ENCODE data around the gene DGLUCY.
"Not testable (repeated sequence)": the region's sequence is repeated elsewhere in the genome, so short reads cannot be mapped to it uniquely, and the experiment has no call there.

Gene DGLUCY

GRCh38 chr14:91214306-91214705, 100.4 kb downstream of the DGLUCY start:
- DNase-seq, result no peak

DNA sequence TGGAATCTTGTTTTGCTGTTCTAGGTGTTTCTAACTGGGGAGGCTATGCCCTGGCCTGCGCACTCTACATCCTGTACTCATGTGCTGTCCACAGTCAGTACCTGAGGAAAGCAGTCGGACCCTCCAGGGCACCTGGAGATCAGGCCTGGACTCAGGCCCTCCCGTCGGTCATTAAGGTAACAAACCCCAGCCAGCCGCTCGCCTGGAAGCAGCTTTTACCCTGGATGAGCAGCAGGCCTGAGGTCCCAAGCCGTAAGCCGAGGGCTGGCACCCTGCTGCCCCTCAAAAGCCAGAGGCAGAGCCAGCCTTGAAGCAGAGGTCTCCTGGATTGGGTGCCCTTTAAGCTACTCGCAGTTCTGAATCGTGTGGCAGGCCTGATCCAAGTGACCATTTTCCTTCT, 101.5 kb downstream of the DGLUCY start:
- no peak for DNase-seq

DNA sequence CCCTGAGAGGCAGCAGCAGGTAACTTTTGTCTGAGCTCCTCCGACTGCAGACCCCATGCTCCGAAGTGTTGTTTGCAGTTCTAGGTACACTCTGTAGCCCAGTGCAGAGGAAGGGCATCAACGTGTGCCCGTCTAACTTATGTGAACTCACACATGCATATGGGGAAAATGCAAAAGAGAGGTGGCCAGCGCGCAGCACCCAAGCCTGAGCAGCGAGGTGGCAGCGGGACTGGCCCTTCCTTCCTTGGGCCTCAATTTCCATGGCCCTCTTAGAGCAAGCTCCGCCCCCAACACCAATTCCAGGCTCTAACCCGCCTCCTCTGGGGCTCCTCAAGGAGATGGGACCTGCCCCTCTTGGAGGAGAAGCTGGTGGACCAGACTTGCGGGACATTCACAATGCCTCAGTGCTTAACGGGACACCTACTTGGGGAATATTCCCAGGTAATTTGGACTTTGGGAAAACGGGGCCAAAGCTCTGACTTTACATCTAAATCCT, 102.9 kb downstream of the DGLUCY start:
- no peak for DNase-seq

DNA sequence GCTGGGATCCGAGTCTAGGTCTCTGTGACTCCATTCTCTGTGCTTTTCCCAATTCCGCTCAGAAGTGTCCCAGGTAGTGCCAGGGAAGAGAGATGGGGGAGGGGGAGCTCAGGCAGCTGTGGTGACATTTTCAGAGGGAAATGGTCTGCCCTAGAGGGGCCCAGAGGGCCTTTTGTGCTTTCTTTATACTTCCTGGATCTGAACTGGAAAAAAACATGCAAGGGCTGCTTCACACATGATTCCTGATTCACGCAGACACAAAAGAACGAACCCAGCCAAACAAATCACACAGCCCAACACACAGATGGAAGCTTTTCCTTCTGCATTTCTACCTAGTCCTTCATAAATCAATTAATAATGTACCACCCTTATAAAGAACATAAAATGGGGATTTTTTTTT, 104.1 kb downstream of the DGLUCY start:
- DNase-seq, result no peak

DNA sequence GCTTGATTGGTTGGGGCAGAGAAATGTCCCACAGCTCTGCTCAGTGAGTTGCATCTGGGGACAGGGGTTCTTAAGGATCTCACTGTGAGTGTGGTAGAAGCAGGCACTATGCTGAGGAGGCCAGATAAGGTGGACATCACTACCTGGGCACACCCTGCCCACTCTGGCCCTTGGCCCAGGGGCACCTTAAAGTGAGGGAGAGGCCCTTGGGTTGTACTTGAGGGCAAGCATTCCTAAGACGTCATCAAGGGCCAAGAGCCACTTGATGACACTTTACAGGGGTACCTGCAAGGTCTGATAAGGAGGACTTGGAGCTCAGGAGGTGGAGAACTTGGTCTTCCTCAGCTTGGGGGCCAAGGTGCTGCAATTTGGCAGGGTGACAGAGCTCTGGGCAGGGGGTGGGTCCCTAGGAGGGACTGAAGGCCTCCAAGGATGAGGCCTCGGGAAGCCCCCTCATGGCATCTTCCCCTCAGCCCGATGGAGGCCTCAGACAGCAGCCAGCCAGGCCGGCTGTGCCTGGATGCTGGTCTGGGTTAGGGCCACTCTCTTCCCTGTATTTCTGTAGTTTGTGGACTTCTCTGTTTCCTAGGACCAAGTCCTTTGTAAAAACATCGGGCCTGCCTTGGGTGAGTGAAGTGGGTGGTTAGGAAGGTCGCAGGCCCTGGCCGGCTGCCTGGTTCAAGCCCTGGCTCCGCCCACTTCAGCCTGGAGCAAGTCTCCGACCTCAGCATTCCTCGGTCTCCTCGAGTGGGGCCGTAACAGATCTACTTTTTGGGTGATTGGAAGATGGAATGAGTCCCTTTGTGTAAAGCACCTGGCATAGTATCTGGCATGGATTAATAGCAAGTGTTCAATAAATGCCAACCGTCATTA, 105.9 kb downstream of the DGLUCY start:
- no peak for DNase-seq

- no peak for DNase-seq
These were observed 106.7 kb downstream of the DGLUCY start for GRCh38 chr14:91220581-91221000.

DNA sequence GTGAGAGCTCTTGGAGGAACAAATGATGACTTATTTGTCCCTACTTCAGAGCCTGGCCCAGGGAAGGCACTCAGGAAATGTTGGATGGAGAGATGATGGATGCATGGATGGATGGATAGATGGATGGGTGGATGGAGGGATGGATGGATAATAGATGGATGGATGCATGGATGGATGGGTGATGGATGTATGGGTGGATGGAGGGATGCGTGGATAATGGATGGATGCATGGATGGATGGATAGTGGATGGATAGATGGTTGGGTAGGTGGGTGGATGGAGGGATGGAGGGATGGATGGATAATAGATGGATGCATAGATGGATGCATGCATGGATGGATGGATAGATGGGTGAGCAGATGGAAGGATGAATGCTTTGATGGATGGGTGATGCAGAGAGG, 107.4 kb downstream of the DGLUCY start:
- no peak for DNase-seq

DNA sequence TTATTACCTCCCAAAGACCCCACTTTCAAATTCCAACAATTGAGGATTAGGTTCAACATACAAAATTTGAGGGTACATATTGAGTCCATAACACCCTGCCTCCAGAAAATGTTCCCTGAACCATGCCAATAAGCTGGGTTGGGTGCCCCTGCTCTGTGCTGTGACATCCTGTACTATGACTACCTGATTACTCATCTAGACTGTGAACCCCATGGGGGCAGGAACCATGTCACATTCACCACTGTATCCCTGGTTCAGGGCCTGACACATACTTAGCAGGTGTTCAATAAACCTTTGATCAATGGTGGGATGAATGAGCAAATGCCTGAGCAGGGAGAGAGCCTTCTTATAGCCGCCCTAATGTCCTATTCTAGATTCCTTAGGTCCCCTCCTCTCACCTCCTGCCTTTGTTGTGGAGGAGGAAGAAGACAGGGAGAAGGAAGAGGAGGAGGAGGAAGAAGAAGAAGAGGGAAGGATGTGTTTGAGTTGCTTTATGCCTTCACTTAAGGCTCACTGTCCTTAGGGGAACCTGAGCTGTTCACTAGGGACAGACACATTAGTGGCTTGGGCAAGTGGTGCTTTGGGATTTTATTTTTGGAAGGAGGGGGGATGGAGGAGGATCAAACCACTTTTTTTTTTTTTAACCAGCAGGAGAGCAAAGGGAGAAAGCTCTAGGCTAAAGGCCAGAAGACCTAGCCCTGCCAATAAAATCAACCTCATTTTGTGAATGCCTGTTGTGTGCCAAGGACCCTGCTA, 109.3 kb downstream of the DGLUCY start:
- DNase-seq, result peak; percentile 45 to 59

DNA sequence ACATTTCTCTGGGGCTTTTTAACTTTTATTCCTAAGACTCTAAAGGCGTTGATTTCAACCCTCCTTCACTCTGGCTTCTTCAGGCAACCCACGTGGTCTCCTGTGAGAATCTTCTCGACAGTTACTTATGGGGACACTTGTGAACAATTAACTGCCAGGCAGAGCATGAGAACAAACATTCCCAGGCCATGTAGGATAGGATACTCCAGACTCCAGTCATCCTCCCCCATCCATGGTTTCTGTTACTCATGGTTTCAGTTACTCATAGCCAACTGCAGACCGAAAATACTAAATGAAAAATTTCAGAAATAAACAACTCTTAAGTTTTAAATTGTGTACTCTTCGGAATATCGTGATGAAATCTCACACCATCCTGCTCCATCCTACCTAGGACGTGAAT, 111.2 kb downstream of the DGLUCY start:
- no peak for DNase-seq

GRCh38 chr14:91226360-91226759, 112.5 kb downstream of the DGLUCY start:
- not testable (repeated sequence) for DNase-seq

DNA sequence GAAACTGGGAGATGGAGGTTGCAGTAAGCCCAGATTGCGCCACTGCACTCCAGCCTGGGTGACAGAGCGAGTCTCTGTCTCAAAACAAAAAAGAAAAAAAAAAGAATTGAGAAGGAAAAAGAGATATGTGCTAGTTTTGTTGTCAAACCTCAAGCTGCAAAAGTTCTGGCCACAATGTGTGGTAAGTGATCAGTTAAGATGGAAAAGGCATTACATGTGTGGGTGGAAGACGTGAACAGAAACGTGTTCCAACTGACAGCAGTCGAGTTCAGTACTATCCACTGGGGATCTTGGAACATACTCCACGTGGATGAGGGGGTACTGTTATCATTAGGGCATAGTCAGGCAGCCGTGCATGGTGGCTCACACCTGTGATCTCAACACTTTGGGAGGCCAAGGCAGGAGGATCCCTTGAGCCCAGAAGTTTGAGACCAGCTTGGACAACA, 113.3 kb downstream of the DGLUCY start:
- peak in 1 of 2 donors; percentile 22 for DNase-seq

GRCh38 chr14:91228112-91229004, 114.5 kb downstream of the DGLUCY start:
- DNase-seq, result peak; percentile 79 to 85

GRCh38 chr14:91229005-91229382, 115.1 kb downstream of the DGLUCY start:
- DNase-seq, result no peak

DNA sequence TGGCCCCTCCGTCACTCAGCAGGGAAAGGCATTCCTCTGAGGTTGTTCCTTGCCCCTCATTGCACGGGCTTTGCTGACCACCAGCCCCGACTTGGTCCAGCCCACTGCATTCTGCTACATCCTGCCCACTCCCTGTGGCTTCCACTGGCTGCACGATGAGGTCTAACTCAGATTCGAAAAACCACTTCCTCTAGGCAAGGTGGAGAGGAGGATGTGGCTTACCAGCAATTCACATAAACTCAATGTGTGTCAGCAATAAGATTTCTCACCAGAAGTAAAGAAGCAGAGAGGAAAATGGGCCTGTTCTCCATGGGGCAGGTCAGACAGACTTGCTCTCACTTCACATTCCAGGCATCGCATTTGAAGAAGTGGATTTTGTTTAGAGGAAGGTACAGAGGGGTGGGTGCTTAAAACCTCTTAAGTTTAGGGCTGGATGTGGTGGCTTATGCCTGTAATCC, 115.9 kb downstream of the DGLUCY start:
- peak; percentile 59 to 60 for DNase-seq

DNA sequence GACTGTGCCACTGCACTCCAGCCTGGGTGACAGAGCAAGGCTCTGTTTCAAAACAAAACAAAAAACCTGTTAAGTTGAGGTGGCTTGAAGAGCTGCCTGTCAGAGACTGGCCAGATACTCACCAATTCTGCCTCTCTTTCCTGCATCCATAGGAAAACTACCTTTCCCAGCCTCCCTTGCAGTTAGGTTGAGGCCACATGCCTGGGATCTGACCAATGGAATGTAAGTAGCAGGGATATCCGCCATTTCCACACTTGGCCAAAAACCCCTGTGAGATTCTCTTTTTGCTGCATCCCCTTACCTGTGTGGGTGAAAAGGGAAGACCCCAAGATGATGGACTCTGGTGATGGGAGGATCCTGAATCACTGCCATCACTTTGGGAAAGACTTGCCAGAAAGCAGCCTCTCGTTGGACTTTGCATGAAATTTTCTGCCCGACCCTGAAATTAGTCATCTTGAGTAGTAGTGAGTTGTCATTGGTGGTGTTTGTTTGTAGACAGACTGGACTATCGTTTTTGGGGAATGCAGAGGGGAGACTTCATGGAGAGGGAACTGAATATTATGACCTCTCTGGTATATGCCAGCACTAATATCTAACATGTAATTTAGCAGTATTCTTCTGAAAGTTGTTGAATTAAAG, 116.6 kb downstream of the DGLUCY start:
- no peak for DNase-seq

GRCh38 chr14:91231446-91231845, 117.6 kb downstream of the DGLUCY start:
- no peak for DNase-seq

GRCh38 chr14:91232052-91232451, 118.2 kb downstream of the DGLUCY start:
- no peak for DNase-seq

DNA sequence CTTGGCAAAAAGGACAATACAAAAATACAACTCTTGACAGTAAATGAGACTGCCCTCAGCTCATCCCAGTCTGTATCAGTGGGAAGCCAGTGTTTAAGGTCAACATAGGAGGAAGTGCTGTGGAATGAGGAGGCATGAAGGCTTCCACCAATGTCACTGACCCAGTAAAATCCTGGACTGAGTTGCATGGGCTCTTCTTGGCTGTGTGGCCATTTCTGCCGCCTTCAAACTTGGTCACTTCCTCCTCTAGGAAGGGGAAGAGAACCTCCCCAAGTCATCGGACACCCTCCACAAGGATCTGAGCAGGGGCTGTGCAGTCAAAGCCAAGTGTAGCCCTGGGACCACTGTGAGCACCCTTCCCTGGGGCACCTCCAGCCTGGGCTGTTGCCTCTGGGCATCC, 118.7 kb downstream of the DGLUCY start:
- DNase-seq, result no peak

DNA sequence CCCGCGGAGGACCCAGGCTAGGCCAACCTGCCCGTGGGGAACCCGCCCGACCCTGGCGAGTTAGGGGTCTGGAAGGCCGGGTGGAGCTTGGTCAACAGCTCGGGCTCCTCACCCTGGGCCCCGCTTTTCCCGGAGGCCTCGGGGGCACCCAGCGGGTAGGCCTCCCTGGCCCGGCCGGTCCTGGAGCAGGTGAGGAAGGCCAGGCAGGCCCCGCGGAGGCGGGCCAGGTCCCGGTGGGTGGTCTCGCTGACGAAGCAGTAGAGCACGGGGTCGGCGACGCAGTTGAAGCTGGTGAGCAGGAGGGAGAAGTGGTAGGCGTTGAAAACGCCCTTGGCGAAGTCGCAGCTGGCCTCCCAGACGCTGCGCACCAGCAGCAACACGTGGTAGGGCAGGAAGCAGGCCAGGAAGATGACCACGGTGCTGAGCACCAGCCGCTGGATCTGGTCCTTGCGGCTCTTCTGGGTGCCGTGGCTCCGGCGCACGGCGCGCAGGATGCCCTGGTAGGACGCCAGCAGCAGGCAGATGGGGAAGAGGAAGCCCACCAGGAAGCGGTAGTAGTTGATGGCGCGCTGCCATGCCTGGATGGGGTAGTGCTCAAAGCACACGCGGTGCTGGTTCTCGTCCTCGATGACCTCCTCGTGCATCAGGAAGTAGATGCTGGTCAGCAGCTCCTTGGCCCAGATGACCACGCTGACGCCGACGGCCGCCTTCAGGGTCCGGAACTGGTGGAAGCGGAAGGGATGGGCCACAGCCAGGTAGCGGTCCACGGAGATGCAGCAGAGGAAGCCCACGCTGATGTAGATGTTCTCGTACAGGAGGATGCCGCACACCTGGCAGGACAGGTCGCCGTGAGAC, 120.3 kb downstream of the DGLUCY start:
- no peak for DNase-seq

DNA sequence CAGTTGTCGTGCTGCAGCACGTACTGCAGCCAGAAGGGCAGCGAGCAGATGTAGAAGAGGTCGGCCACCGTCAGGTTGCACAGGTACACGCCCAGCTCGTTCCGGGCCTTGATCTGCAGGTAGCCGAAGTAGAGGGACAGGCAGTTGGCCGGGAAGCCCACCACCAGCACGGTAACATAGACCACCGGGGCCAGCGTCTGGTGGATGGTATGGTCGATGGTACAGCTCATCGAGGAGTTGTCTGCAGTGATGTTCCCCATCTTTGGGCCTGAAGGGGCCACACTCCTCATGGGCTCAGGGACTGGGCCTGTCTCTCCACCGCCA, 120.9 kb downstream of the DGLUCY start:
- no peak for DNase-seq

DNA sequence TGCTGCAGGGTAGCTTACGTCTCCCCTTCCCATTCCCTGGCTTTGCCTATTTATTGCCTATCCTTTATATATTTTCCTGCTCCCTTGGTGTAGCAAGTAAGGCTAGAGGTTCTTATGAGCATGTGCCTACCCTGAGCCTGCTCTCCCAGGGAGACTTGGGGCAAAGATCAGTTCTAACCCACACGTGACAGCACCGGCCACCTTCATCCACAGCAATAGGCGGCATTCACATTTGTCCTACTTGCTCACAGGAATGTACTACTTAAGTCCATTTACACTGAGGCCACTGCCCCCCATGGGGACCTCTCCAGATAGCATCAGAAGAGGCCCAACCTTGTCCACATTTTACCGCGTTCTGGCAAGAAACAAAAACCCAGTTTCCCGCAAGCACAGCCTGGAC, 122.0 kb downstream of the DGLUCY start:
- DNase-seq, result no peak

Data from activated CD4-positive, alpha-beta T cell treated with anti-CD3 and anti-CD28 coated beads for 4 hours (primary cell).